Stimulated activated CD4-positive, alpha-beta T cell treated with anti-CD3 and anti-CD28 coated beads, Interleukin-1b, Interleukin-23, amount 100 ng/mL, for 1 hour (primary cell): Measurements from ENCODE around the gene C2orf81.
"Not testable (repeated sequence)": the region's sequence is repeated elsewhere in the genome, so short reads cannot be mapped to it uniquely, and the experiment has no call there.

Experiments used
- DNase-seq, 2 donors: peaks; one replicate each; pipeline ENCODE4 v3.0.0-alpha.2; 2020; ENCODE audit warnings: low read depth in 2 of 2

Gene C2orf81

GRCh38 chr2:74421221-74421870 is at the start of gene C2orf81, which contains the start of gene WDR54:
C2orf81 (minus strand) TSS chr2:74421619; CDS start chr2:74421560, 59 bp downstream.
WDR54 (plus strand) TSS chr2:74421730; CDS start chr2:74422154, 424 bp downstream.
- peak; percentile 89 to 90 for DNase-seq

DNA sequence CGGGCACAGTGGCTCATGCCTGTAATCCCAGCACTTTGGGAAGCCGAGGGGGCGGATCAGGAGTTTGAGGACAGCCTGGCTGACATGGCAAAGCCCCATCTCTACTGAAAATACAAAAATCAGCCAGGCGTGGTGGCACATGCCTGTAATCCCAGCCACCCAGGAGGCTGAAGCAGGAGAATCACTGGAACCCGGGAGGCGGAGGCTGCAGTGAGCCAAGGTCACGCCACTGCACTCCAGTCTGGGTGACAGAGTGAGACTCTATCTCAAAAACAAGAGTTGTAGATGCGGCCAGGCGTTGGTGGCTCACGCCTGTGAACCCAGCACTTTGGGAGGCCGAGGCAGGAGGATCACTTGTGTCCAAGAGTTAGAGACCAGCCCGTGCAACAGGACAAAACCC is 49.3 kb upstream of the C2orf81 start:
- not testable (repeated sequence) for DNase-seq

DNA sequence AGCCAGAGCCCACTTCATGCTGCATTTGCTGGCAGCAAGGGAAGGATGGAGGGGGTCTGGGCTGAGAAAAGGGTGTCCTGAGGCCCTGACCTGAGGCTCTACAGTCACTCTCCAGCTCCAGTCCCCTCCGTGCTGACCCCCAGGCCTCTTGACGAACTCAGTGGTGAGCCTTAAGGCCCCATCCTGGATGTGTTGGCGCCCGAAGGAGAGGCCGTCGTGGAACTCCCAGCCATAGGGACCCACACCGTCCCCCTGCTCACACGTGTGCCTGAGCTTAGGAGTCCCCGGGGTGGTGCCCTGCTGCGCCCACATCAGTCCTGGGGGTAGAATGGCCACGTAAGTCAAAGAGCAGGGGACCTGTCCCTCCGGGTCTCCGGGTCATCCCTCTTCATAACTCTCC is 43.0 kb upstream of the C2orf81 start:
- no peak for DNase-seq

DNA sequence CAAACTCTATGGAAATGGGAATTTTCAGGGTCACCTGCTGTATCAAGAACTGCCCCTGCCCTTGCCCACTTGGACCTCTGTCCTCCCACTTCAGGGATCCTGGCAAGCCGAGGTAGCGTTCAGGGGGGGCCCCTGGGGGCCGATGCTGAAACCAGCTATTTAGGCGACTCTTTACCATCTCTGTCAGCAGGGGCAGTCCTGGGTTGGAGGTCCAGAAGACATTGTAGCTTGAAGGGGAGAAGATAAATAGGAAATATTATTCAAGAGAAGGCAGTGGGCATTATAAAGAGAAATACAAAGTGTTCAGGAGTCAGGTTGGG is 41.3 kb upstream of the C2orf81 start:
- no peak for DNase-seq

GRCh38 chr2:74462054-74462785 is 40.8 kb upstream of the C2orf81 start:
- no peak for DNase-seq

DNA sequence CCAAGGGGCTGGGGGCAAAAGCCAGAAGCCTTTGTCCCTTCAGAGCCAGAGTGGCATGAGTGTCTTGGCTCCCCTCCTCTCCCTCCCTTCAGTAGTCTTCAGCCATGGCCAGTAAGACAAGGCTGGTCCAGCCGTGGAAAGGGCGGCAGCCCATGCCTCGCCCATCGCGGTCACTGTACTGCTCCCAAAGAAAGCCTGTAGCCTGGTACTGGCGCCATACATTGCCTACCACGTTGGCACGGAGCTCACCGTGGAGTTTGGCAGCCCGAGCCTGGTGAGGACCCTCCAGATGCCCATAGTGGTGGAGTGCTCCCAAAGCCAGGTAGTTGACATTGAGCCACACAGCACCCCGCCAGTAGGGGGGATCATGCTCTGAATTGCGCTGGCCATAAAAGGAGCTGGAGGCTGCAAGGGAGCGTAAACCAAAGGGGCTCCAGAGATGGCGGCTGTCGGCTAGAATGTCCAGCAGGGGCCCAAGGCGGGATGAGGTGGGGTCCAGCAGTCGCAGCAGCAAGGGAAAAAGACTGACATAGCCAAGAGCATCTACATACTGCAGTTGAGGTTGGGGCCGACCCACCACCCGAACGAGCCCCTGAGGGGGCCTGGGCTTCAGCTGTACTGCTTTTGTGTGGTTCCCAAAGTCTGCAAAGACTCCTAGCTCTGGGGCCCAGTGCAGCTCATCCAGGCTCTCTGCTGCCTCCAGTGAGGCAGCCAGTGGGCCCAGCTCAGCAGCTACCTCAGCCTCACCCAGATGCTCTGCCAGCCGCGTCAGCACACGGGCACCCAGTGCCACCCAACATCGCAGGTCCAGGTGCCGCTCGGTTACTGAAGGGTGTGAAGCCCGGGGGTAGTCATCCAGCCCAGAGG is 40.0 kb upstream of the C2orf81 start:
- no peak for DNase-seq

GRCh38 chr2:74460187-74460586 is 38.8 kb upstream of the C2orf81 start:
- not testable (repeated sequence) for DNase-seq

DNA sequence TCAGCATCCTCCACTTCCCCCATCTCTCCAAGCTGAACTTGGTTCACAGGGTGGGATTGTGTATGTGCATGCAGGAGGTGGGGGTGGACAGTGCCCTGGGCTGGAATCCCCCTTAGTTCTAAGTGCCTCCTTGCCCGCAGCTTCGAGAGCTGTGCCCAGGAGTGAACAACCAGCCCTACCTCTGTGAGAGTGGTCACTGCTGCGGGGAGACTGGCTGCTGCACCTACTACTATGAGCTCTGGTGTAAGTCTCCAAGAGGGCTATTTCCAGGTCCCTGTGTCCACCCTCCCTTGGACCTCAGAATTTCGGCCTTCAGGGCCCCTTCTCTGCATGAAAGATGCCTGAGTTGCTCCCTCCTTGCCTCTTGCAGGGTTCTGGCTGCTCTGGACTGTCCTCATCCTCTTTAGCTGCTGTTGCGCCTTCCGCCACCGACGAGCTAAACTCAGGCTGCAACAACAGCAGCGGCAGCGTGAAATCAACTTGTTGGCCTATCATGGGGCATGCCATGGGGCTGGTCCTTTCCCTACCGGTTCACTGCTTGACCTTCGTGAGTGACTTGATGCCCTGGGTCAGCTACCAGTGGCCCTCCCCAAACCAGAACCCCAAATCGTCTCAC is 38.2 kb upstream of the C2orf81 start:
- not testable (repeated sequence) for DNase-seq

DNA sequence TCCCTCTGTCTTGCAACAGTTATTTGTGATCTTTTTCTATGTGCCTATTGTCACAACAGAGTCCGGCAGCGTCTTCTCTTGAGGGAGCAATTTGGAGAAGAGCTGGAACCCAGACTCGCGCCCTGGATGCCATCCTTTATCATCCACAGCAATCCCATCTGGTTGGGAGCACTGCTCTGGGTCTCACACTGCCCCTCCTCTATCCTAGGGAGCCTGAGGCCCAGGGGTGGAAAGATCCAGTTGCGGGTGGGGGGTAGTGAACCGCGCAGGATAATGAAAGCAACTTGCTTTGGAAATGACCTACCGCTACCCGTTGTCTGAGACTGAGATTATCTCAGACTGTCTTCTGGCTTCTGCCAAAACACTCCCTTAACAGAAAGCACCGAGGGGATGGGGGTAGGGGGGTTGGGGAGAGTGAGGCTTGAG is 37.5 kb upstream of the C2orf81 start:
- no peak for DNase-seq

- DNase-seq = peak; percentile 92 to 98
Measured at GRCh38 chr2:74458132-74458937, 36.9 kb upstream of the C2orf81 start, which contains the start of gene WBP1. WBP1 (plus strand) TSS chr2:74458438; CDS start chr2:74458603, 165 bp downstream.

- DNase-seq = peak; percentile 54 to 70
Measured at GRCh38 chr2:74457549-74458131, 36.2 kb upstream of the C2orf81 start.

DNA sequence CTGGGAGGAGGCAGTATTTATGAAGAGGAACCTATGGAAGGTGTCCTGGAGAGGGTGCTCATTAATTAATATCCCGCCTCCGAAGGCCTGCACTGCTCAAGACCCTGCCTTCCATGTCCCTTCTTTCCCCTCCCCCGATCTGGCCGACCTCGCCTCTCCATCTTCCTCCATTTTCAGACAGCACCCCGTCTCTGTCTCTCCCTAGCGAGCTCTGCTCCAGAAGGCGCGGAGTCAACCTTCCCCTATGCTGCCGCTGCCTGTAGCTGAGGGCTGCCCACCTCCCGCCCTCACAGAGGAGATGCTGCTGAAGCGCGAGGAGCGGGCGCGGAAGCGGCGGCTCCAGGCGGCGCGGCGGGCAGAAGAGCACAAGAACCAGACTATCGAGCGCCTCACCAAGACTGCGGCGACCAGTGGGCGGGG is 35.7 kb upstream of the C2orf81 start:
- DNase-seq = no peak

- DNase-seq = peak; percentile 93 to 94
Measured at GRCh38 chr2:74454654-74455511, 33.5 kb upstream of the C2orf81 start, which contains the start of gene INO80B. INO80B (plus strand) TSS chr2:74455087; CDS start chr2:74455117, 30 bp downstream.

DNA sequence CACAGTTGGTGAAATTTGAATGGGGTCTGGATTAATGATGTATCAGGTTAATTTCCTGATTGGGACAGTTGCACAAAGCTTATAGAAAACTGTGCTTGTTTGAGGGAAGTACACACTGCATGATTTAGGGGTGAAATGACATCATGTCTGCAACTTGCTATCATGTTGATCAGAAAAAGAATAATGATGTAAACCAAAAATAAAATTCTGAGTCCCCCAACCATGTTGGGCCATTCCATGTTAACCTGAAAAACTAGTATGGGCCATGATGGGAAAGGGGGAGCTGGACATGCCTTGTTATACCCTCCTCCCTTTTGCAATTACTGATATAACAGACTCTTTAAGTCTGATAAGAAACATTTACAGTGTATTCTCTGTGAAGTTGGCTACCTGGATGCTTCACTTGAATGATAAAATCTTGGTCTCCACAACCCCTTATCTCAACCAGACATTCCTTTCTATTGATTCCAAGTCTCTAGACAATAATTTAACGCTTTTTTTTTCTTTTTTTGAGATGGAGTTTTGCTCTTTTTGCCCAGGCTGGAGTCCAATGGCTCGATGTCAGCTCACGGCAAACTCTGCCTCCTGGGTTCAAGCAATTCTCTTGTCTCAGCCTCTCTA is 29.3 kb upstream of the C2orf81 start:
- no peak for DNase-seq

DNA sequence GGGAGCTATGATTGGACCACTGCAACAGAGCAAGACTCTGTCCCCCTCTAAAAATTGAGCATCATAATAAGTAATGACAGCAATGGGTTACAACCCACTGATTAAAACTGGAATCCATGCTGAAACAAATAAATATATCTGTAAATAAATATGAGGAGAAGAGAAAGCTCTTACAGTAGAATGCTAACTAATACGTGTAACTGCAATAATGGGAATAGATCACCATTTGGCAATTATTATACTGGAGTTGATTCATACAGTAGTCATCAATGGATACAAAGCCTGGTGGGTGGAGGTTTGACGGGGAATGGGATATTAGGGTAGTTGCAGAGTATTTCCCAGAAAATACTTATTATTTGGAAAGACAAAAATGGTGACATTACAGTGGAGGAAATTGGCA is 27.4 kb upstream of the C2orf81 start:
- DNase-seq = no peak

GRCh38 chr2:74447230-74447999 is 26.0 kb upstream of the C2orf81 start:
- DNase-seq = no peak

DNA sequence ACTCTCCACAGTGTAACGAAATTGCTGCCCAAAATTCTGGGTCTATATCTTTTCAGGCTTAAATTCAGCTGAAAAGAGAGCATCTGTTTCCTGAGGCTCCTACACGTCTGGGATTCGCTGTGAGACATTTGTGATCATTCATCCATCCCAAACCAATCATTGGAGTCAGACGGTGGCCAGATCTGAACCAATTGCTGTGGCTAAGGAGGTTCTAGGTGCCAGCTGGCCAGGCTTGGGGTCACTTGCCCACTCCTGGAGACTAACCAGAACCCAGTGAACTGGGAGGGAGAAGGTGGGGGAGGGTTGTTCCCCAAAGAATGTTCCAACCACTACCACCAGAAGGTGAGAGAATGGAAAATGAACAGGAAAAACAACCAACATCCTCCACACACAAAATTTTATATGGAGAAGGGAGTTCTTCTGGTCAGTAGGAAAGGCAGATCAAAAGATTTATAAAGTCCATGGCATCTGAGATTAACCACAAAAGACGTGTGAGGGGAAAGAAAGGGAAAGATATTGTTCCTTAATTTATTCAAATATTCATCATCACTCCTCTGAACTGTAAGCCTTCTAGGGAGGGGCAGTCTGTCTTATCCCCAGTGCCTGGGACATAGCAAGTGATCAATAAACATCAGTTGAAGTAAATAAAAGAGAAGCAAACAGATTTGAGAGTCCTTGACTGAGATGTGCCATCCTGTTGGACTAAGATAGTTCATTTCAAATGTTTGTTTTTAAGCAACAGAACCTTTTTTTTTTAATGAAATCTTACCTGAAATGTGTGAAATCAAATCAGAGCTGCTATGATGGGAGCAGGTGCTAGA is 23.3 kb upstream of the C2orf81 start:
- no peak for DNase-seq
